HepG2 (cell line): ENCODE measurements around the gene CSMD2. TPM values are rescaled to one million over a fixed set of nuclear protein-coding genes. Genes with fewer than 3 reads are reported as not detected.

Source experiments
- ATAC-seq: fragments of 200-7000 bp; cut with Tn5 transposase; 3 replicates; pipeline ENCODE4 v1.9.1; 2020; ENCODE audit warnings: mild to moderate bottlenecking, moderate library complexity
- BruUV-seq: library from RNA; stranded (reverse); fragments of 400-500 nt; replicated peaks from 2 replicates; lab custom pipeline; 2021; lab: Mats Ljungman, UMichigan
- CTCF ChIA-PET: fragments of 300-600 bp; formaldehyde crosslinking; extraction: SDS; loops from one replicate; lab custom pipeline; 2021; ENCODE audit warnings: low total read pairs, inconsistent platforms, low intra/inter-chr PET ratio; lab: Yijun Ruan, JAX
- POLR2A ChIA-PET: fragments of 350-600 bp; sonication (Branson Sonifier 250); formaldehyde crosslinking; loops from one replicate; lab custom pipeline; 2020; ENCODE audit warnings: antibody characterized with exemption, inconsistent platforms; lab: Yijun Ruan, JAX
- DNase-seq: peaks from one replicate; pipeline ENCODE4 v3.0.0-alpha.2; 2015; ENCODE audit warnings: low spot score
- FAIRE-seq: peaks from 3 replicates; lab custom pipeline; 2011; peaks lifted over from hg19 to GRCh38; lab: Jason Lieb, UNC
- H2AFZ ChIP-seq: one replicate; pipeline ENCODE4 v1.6.1; 2011; ENCODE audit warnings: low read length, inconsistent platforms
- H3K27ac ChIP-seq: fragments of 300-600 bp; 3 replicates; pipeline ENCODE4 v1.8.0; 2011; ENCODE audit warnings: mixed run types, mild to moderate bottlenecking, mixed read lengths, low read length, inconsistent platforms; ENCODE audit not compliant: insufficient read depth; ENCODE audit errors: extremely low read length
- H3K27me3 ChIP-seq, 2 experiments: fragments of 200-600 bp in 1 of 2; 2 replicates in 1 of 2; 3 replicates in 1 of 2; pipeline versions ENCODE4 v1.6.0 to v1.8.0; 2011; ENCODE audit warnings: low read length in 2 of 2, mild to moderate bottlenecking in 2 of 2, moderate library complexity in 2 of 2, inconsistent platforms in 1 of 2; ENCODE audit not compliant: insufficient read depth in 2 of 2, control insufficient read depth in 1 of 2
- H3K36me3 ChIP-seq, 2 experiments: fragments of 200-600 bp in 1 of 2; replicated peaks in 1 of 2; 2 replicates in 1 of 2; 3 replicates in 1 of 2; pipeline versions ENCODE4 v1.5.1 to v1.8.0; 2011; ENCODE audit warnings: low read length in 2 of 2, inconsistent platforms in 1 of 2; ENCODE audit not compliant: insufficient read depth in 2 of 2, control insufficient read depth in 1 of 2
- H3K4me1 ChIP-seq: 2 replicates; pipeline ENCODE4 v1.5.1; 2012; ENCODE audit warnings: low read length, inconsistent platforms; ENCODE audit not compliant: insufficient read depth
- H3K4me2 ChIP-seq: 2 replicates; pipeline ENCODE4 v1.6.0; 2011; ENCODE audit warnings: low read depth, low read length, inconsistent platforms
- H3K4me3 ChIP-seq, 3 experiments: fragments of 200-600 bp in 1 of 3; sonication (generic), shearing (Covaris generic) in 1 of 3; replicated peaks in 1 of 3; 2 replicates each; pipeline ENCODE4 v1.5.1; 2011 to 2016; ENCODE audit warnings: low read length in 3 of 3, inconsistent platforms in 2 of 3, low read depth in 2 of 3, mild to moderate bottlenecking in 2 of 3, control low read depth in 1 of 3, mixed read lengths in 1 of 3; ENCODE audit not compliant: insufficient read depth in 1 of 3
- H3K79me2 ChIP-seq: one replicate; pipeline ENCODE4 v1.6.1; 2011; ENCODE audit warnings: low read length, inconsistent platforms; ENCODE audit not compliant: insufficient read depth
- H3K9ac ChIP-seq: 2 replicates; pipeline ENCODE4 v1.6.0; 2011; ENCODE audit warnings: mild to moderate bottlenecking, low read depth, low read length, inconsistent platforms; ENCODE audit not compliant: insufficient read depth
- H3K9me3 ChIP-seq: 2 replicates; pipeline ENCODE4 v1.5.1; 2012; ENCODE audit warnings: mild to moderate bottlenecking, low read length
- H4K20me1 ChIP-seq: 2 replicates; pipeline ENCODE4 v1.6.0; 2011; ENCODE audit warnings: inconsistent platforms, mild to moderate bottlenecking, low read length, moderate library complexity; ENCODE audit not compliant: insufficient read depth
- ARNTL ChIP-seq: sonication (generic); formaldehyde crosslinking; IDR thresholded peaks from 2 replicates; pipeline ENCODE4 v1.4.0; 2020; ENCODE audit warnings: mild to moderate bottlenecking, missing genetic modification reagents
- CENPT ChIP-seq: sonication (generic); formaldehyde crosslinking; IDR thresholded peaks from 2 replicates; pipeline ENCODE4 v1.8.0; 2022; ENCODE audit warnings: low read depth, mild to moderate bottlenecking, moderate library complexity, missing genetic modification reagents
- ELF3 ChIP-seq: IDR thresholded peaks from 2 replicates; pipeline ENCODE4 v1.6.1; 2016; ENCODE audit warnings: missing genetic modification reagents, missing compliant biosample characterization
- ESRRA ChIP-seq: sonication (generic); formaldehyde crosslinking; IDR thresholded peaks from 2 replicates; pipeline ENCODE4 v1.5.1; 2020; ENCODE audit warnings: mild to moderate bottlenecking, low read depth, missing genetic modification reagents
- FOXO1 ChIP-seq: sonication (generic); formaldehyde crosslinking; IDR thresholded peaks from 2 replicates; pipeline ENCODE4 v1.4.0; 2020; ENCODE audit warnings: missing genetic modification reagents
- GPN1 ChIP-seq: sonication (generic); formaldehyde crosslinking; IDR thresholded peaks from 2 replicates; pipeline ENCODE4 v1.5.1; 2020; ENCODE audit warnings: missing genetic modification reagents, borderline replicate concordance
- MED13 ChIP-seq: sonication (generic); formaldehyde crosslinking; IDR thresholded peaks from 2 replicates; pipeline ENCODE4 v1.5.0; 2020; ENCODE audit warnings: missing genetic modification reagents
- MLXIP ChIP-seq: sonication (generic); formaldehyde crosslinking; IDR thresholded peaks from 2 replicates; pipeline ENCODE4 v1.9.0; 2021; ENCODE audit warnings: missing genetic modification reagents, borderline replicate concordance
- NCOA2 ChIP-seq: sonication (generic); formaldehyde crosslinking; IDR thresholded peaks from 2 replicates; pipeline ENCODE4 v1.8.0; 2022; ENCODE audit warnings: inconsistent platforms
- NPAS2 ChIP-seq: sonication (generic); formaldehyde crosslinking; IDR thresholded peaks from 2 replicates; pipeline ENCODE4 v1.8.0; 2022; ENCODE audit warnings: mild to moderate bottlenecking, missing genetic modification reagents, borderline replicate concordance
- POLR2A ChIP-seq, 2 experiments: IDR thresholded peaks; 2 replicates each; pipeline ENCODE4 v1.6.1; 2011; ENCODE audit warnings: low read depth in 2 of 2, low read length in 2 of 2, mild to moderate bottlenecking in 1 of 2, moderate library complexity in 1 of 2; ENCODE audit not compliant: insufficient read depth in 1 of 2
- TBX3 ChIP-seq: fragments of 450-650 bp; IDR thresholded peaks from 2 replicates; pipeline ENCODE4 v1.6.1; 2017; ENCODE audit warnings: antibody characterized with exemption, mild to moderate bottlenecking, inconsistent platforms, borderline replicate concordance
- THAP7 ChIP-seq: sonication (generic); formaldehyde crosslinking; IDR thresholded peaks from 2 replicates; pipeline ENCODE4 v1.8.1; 2023; ENCODE audit warnings: mild to moderate bottlenecking, missing genetic modification reagents
- ZNF230 ChIP-seq: sonication (generic); formaldehyde crosslinking; IDR thresholded peaks from 2 replicates; pipeline ENCODE4 v1.4.0; 2020; ENCODE audit warnings: mild to moderate bottlenecking, missing genetic modification reagents
- ZNF446 ChIP-seq: sonication (generic); formaldehyde crosslinking; IDR thresholded peaks from 2 replicates; pipeline ENCODE4 v1.5.0; 2020; ENCODE audit warnings: mild to moderate bottlenecking, missing genetic modification reagents
- ZSCAN22 ChIP-seq: sonication (generic); formaldehyde crosslinking; IDR thresholded peaks from 2 replicates; pipeline ENCODE4 v1.4.0; 2020; ENCODE audit warnings: mild to moderate bottlenecking, missing genetic modification reagents
- WGBS: methylation state at CpG from one replicate; pipeline ENCODE4 v1.1.6; 2017; ENCODE audit warnings: low lambda C conversion rate; 5-methylcytosine and 5-hydroxymethylcytosine counted together
- in situ Hi-C: cut with HindIII; loops from 2 replicates; pipeline ENCODE4 v1.10.0; 2017; ENCODE audit warnings: low pct_unique_long_range_greater_than_20kb; ENCODE audit not compliant: extremely low pct_ligation_motif_present
- intact Hi-C: fragments of 100-400 bp; cut with micrococcal nuclease; formaldehyde crosslinking; loops from one replicate; pipeline ENCODE4 v1.10.0; 2022; ENCODE audit not compliant: unreplicated experiment
- polyA plus RNA-seq, 8 experiments: library from polyadenylated mRNA; depleted of rRNA in 3 of 8; stranded (reverse) in 7 of 8; unstranded in 1 of 8; fragments of >200 nt; fragmentation: Illumina TruSeq in 4 of 8; extraction: Trizol in 4 of 8; gene quantifications; 2 replicates each; pipeline versions ENCODE4 v1.2.1 to v1.2.3, GENCODE V29; 2011 to 2016; ENCODE audit warnings: low read depth in 4 of 8, missing spikeins in 1 of 8, mixed read lengths in 1 of 8; ENCODE audit not compliant: insufficient read depth in 1 of 8
- total RNA-seq, 5 experiments: library from RNA; depleted of rRNA; stranded (reverse); fragments of >200 nt; fragmentation: Illumina TruSeq; extraction: Trizol; gene quantifications; 2 replicates each; pipeline ENCODE4 v1.2.3, GENCODE V29; 2016; ENCODE audit warnings: low read depth in 1 of 5
- TF ChIP-seq, protein P1 (sequence below): sonication (generic); formaldehyde crosslinking; IDR thresholded peaks from 2 replicates; pipeline ENCODE4 v1.4.0; 2020; ENCODE audit warnings: missing genetic modification reagents
- TF ChIP-seq, protein P2 (sequence below): sonication (generic); formaldehyde crosslinking; IDR thresholded peaks from 2 replicates; pipeline ENCODE4 v1.4.0; 2020; ENCODE audit warnings: missing genetic modification reagents, borderline replicate concordance

The CSMD2 gene
- total and polyA plus RNA-seq, 2 of the 13 experiments (the other 11 are each of a cell fraction or from before 2014, with no cell fraction given): not detected

GRCh38 chr1:33573661-33574060 lies 591.4 kb downstream of the CSMD2 start:
- 2% methylated on average over 3 of the region's 3 CpGs for WGBS
- intact Hi-C loops: no loop called here
- Histone ChIP-seq H3K9me3 (no peaks in the 10 kb centered on the region), H3K27ac (no peak overlapping the region), H3K9ac (no peak overlapping the region), H3K4me1 (no peaks in the 10 kb centered on the region), H4K20me1 (no peaks in the 10 kb centered on the region), H2AFZ (no peak overlapping the region), H3K79me2 (no peaks in the 10 kb centered on the region), H3K36me3 (no peaks in the 10 kb centered on the region), H3K4me3 (no peak overlapping the region), H3K27me3 (peaks cover 1 to 4% of the 10 kb centered on the region in 2 experiments; a peak in 3 of 5 replicates), H3K4me2 (no peak overlapping the region)
- DNase-seq: no peak
- POLR2A ChIA-PET: no interaction called here
- FAIRE-seq: no peak
- in situ Hi-C loops: no loop called here
- CTCF ChIA-PET: no interaction called here
- no TSS peak for BruUV-seq
- ATAC-seq: no peak
- TF ChIP-seq, protein P1, sequence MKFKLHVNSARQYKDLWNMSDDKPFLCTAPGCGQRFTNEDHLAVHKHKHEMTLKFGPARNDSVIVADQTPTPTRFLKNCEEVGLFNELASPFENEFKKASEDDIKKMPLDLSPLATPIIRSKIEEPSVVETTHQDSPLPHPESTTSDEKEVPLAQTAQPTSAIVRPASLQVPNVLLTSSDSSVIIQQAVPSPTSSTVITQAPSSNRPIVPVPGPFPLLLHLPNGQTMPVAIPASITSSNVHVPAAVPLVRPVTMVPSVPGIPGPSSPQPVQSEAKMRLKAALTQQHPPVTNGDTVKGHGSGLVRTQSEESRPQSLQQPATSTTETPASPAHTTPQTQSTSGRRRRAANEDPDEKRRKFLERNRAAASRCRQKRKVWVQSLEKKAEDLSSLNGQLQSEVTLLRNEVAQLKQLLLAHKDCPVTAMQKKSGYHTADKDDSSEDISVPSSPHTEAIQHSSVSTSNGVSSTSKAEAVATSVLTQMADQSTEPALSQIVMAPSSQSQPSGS (CRISPR knock-in tag): no peak
- TF ChIP-seq NPAS2 (CRISPR knock-in tag): no peak
- no peak for TF ChIP-seq ZNF446
- no peak for TF ChIP-seq TBX3
- TF ChIP-seq GPN1 (CRISPR knock-in tag): no peak
- TF ChIP-seq ARNTL: no peak
- TF ChIP-seq CENPT (CRISPR knock-in tag): no peak
- TF ChIP-seq, protein P2, sequence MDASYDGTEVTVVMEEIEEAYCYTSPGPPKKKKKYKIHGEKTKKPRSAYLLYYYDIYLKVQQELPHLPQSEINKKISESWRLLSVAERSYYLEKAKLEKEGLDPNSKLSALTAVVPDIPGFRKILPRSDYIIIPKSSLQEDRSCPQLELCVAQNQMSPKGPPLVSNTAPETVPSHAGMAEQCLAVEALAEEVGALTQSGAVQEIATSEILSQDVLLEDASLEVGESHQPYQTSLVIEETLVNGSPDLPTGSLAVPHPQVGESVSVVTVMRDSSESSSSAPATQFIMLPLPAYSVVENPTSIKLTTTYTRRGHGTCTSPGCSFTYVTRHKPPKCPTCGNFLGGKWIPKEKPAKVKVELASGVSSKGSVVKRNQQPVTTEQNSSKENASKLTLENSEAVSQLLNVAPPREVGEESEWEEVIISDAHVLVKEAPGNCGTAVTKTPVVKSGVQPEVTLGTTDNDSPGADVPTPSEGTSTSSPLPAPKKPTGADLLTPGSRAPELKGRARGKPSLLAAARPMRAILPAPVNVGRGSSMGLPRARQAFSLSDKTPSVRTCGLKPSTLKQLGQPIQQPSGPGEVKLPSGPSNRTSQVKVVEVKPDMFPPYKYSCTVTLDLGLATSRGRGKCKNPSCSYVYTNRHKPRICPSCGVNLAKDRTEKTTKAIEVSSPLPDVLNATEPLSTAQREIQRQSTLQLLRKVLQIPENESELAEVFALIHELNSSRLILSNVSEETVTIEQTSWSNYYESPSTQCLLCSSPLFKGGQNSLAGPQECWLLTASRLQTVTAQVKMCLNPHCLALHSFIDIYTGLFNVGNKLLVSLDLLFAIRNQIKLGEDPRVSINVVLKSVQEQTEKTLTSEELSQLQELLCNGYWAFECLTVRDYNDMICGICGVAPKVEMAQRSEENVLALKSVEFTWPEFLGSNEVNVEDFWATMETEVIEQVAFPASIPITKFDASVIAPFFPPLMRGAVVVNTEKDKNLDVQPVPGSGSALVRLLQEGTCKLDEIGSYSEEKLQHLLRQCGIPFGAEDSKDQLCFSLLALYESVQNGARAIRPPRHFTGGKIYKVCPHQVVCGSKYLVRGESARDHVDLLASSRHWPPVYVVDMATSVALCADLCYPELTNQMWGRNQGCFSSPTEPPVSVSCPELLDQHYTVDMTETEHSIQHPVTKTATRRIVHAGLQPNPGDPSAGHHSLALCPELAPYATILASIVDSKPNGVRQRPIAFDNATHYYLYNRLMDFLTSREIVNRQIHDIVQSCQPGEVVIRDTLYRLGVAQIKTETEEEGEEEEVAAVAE: no peak
- TF ChIP-seq ELF3 (CRISPR knock-in tag): no peak
- TF ChIP-seq FOXO1 (CRISPR knock-in tag): no peak
- no peak for TF ChIP-seq THAP7 (CRISPR knock-in tag)
- TF ChIP-seq ZNF230 (CRISPR knock-in tag): no peak
- no peak for TF ChIP-seq MLXIP (CRISPR knock-in tag)
- TF ChIP-seq ZSCAN22 (CRISPR knock-in tag): no peak
- no peak for TF ChIP-seq ESRRA
- no peak for TF ChIP-seq MED13
- no peak for TF ChIP-seq POLR2A (IDR thresholded peaks at IDR 0.05; ENCODE audit: insufficient read depth in 1 of 2, low read depth in 2 of 2, low read length in 2 of 2)
- no peak for TF ChIP-seq NCOA2 (CRISPR knock-in tag)
